ENCODE results near the gene RAD54L. TPM values are rescaled to one million over a fixed set of nuclear protein-coding genes. Genes with fewer than 3 reads are reported as not detected.

RAD54L gene
- polyA plus RNA-seq, 1 donor from 2014 or later: 1.1 TPM

- Histone ChIP-seq H4K20me1 (ENCODE audit: insufficient read depth) (no peaks in the 10 kb centered on the region), H3K27ac (ENCODE audit: low read length) (no peak overlapping the region), H3F3A (ENCODE audit: insufficient read depth, low read length, poor library complexity, severe bottlenecking) (no peaks in the 10 kb centered on the region), H3K9ac (ENCODE audit: low read length) (no peak overlapping the region), H3K27me3 (ENCODE audit: insufficient read depth, low read depth, low read length) (no peaks in the 10 kb centered on the region), H3K9me2 (ENCODE audit: insufficient read depth, low read length) (no peaks in the 10 kb centered on the region), H3K36me3 (ENCODE audit: insufficient read depth, low read length) (no peaks in the 10 kb centered on the region), H2AFZ (ENCODE audit: low read depth, low read length) (no peak overlapping the region), H3K4me3 (ENCODE audit: low read length) (no peak overlapping the region), H3K4me2 (ENCODE audit: low read length) (no peak overlapping the region), H3K9me3 (ENCODE audit: low read length) (no peaks in the 10 kb centered on the region), H3K79me2 (replicated peaks; ENCODE audit: insufficient read depth, low read length) (peaks cover 28% of the 10 kb centered on the region)
- TF ChIP-seq TAF1 (IDR thresholded peaks at IDR 0.05; ENCODE audit: low read depth) (no peak), EZH2 (IDR thresholded peaks at IDR 0.05; ENCODE audit: borderline replicate concordance, insufficient read depth, low read length, poor library complexity, severe bottlenecking) (no peak), CTCF (IDR thresholded peaks at IDR 0.05; ENCODE audit: poor library complexity, severe bottlenecking) (no peak), REST (IDR thresholded peaks at IDR 0.05; ENCODE audit: borderline replicate concordance) (no peak), SMC3 (conservative IDR thresholded peaks at IDR 0.05; ENCODE audit: poor library complexity) (no peak), EP300 (conservative IDR thresholded peaks at IDR 0.05; ENCODE audit: poor library complexity, severe bottlenecking) (no peak), MXI1 (conservative IDR thresholded peaks at IDR 0.05; ENCODE audit: poor library complexity, severe bottlenecking) (no peak), RAD21 (conservative IDR thresholded peaks at IDR 0.05) (no peak)
Measured at GRCh38 chr1:46310321-46310720, 62.8 kb downstream of the RAD54L start.

DNA sequence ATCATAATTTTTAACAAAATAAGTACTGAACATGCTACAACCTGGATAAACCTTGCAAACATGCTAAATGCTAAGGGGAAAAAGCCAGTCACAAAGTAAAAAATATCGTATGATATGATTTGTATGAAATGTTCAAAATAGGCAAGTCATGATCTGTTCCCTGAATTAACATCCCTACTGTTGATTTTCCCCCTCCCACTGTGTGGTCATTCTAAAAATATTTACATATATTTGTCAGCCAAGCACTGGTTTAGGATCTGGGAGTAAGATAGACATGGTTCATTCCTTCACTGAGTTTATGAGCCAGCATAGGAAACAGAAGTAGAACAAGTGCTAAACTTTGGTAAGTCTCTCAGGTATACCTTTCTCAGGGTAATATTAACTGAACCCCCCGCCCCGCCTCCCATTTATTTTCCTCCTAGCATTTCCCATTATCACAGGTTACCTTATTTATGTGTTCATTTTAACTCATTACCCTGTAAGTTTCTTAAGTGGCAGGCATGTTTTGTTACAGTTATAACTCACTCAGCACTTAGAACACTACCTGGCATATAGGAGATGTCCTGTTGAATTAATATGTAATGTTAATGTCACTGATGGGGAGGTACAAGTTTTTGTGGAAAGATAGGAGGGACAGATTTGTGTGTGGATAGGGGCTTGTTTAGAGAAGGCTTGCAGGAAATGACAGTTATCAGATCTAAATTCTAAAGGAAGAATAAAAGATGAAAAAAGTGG is 68.3 kb downstream of the RAD54L start:
- Histone ChIP-seq H3K4me3 (ENCODE audit: low read length) (no peak overlapping the region), H3K9ac (ENCODE audit: low read length) (no peak overlapping the region), H3K27me3 (ENCODE audit: insufficient read depth, low read depth, low read length) (no peaks in the 10 kb centered on the region), H3K4me2 (ENCODE audit: low read length) (no peak overlapping the region), H4K20me1 (ENCODE audit: insufficient read depth) (no peaks in the 10 kb centered on the region), H3F3A (ENCODE audit: insufficient read depth, low read length, poor library complexity, severe bottlenecking) (no peaks in the 10 kb centered on the region), H3K79me2 (replicated peaks; ENCODE audit: insufficient read depth, low read length) (no peaks in the 10 kb centered on the region), H3K36me3 (ENCODE audit: insufficient read depth, low read length) (no peaks in the 10 kb centered on the region), H3K9me3 (ENCODE audit: low read length) (no peaks in the 10 kb centered on the region), H2AFZ (ENCODE audit: low read depth, low read length) (no peak overlapping the region), H3K27ac (ENCODE audit: low read length) (no peak overlapping the region), H3K9me2 (ENCODE audit: insufficient read depth, low read length) (no peaks in the 10 kb centered on the region)
- no peak for TF ChIP-seq POLR2AphosphoS5 (IDR thresholded peaks at IDR 0.05)
- no peak for TF ChIP-seq RAD21 (conservative IDR thresholded peaks at IDR 0.05)
- TF ChIP-seq REST (IDR thresholded peaks at IDR 0.05; ENCODE audit: borderline replicate concordance): no peak
- TF ChIP-seq TAF1 (IDR thresholded peaks at IDR 0.05; ENCODE audit: low read depth): no peak
- no peak for TF ChIP-seq MXI1 (conservative IDR thresholded peaks at IDR 0.05; ENCODE audit: poor library complexity, severe bottlenecking)
- no peak for TF ChIP-seq CTCF (IDR thresholded peaks at IDR 0.05; ENCODE audit: poor library complexity, severe bottlenecking)
- no peak for TF ChIP-seq SMC3 (conservative IDR thresholded peaks at IDR 0.05; ENCODE audit: poor library complexity)
- TF ChIP-seq EZH2 (IDR thresholded peaks at IDR 0.05; ENCODE audit: borderline replicate concordance, insufficient read depth, low read length, poor library complexity, severe bottlenecking): no peak
- TF ChIP-seq EP300 (conservative IDR thresholded peaks at IDR 0.05; ENCODE audit: poor library complexity, severe bottlenecking): no peak
